ENCODE results near the gene ECM1. TPM values are rescaled to one million over a fixed set of nuclear protein-coding genes. Genes with fewer than 3 reads are reported as not detected.

Gene ECM1
- total RNA-seq, 1 donor from 2014 or later, result 2.8 TPM

DNA sequence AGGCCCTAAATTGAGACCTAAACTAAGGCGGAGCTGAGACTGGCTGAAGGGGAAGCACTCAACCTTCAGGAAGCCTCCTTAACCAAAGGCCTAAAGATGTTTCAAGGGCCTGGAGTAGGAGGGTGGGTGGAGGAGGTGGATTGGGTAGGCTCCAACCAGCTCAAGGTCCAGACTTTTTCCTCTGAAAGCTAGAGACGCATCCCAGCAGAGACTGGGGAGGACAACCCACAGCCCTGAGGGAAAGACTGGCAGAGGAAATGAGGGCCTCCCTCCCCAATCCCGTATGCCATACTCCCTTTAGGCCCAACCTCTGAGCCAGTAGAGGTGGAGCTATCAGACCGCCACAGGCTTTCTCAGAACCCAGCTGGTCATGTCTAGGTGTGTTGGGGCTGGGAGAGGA lies 1.1 kb downstream of the ECM1 start:
- peaks cover 16% of the 10 kb centered on the region for H3K9me3 Mint-ChIP-seq (ENCODE audit: unreplicated experiment)
- DNase-seq, result no peak
- no peak overlapping the region for H3K4me3 Mint-ChIP-seq (ENCODE audit: unreplicated experiment)
- peaks cover 6% of the 10 kb centered on the region for H3K36me3 Mint-ChIP-seq (ENCODE audit: unreplicated experiment)
- peaks cover 17% of the 10 kb centered on the region for H3K4me1 Mint-ChIP-seq (ENCODE audit: low read depth, unreplicated experiment)
- peaks cover 8% of the 10 kb centered on the region for H3K27me3 Mint-ChIP-seq (ENCODE audit: unreplicated experiment)
- TF ChIP-seq, protein P1, sequence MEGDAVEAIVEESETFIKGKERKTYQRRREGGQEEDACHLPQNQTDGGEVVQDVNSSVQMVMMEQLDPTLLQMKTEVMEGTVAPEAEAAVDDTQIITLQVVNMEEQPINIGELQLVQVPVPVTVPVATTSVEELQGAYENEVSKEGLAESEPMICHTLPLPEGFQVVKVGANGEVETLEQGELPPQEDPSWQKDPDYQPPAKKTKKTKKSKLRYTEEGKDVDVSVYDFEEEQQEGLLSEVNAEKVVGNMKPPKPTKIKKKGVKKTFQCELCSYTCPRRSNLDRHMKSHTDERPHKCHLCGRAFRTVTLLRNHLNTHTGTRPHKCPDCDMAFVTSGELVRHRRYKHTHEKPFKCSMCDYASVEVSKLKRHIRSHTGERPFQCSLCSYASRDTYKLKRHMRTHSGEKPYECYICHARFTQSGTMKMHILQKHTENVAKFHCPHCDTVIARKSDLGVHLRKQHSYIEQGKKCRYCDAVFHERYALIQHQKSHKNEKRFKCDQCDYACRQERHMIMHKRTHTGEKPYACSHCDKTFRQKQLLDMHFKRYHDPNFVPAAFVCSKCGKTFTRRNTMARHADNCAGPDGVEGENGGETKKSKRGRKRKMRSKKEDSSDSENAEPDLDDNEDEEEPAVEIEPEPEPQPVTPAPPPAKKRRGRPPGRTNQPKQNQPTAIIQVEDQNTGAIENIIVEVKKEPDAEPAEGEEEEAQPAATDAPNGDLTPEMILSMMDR (IDR thresholded peaks at IDR 0.05; ENCODE audit: partially characterized antibody, unreplicated experiment), result no peak
- no peak overlapping the region for H3K27ac Mint-ChIP-seq (ENCODE audit: unreplicated experiment)

GRCh38 chr1:150511551-150511950 lies 3.6 kb downstream of the ECM1 start:
- TF ChIP-seq, protein P1 (IDR thresholded peaks at IDR 0.05; ENCODE audit: partially characterized antibody, unreplicated experiment), result no peak
- Mint-ChIP-seq H3K27ac (ENCODE audit: unreplicated experiment) (no peak overlapping the region), H3K4me3 (ENCODE audit: unreplicated experiment) (no peak overlapping the region), H3K9me3 (ENCODE audit: unreplicated experiment) (peaks cover 18% of the 10 kb centered on the region), H3K4me1 (ENCODE audit: low read depth, unreplicated experiment) (peaks cover 28% of the 10 kb centered on the region), H3K36me3 (ENCODE audit: unreplicated experiment) (peaks cover 6% of the 10 kb centered on the region), H3K27me3 (ENCODE audit: unreplicated experiment) (peaks cover 10% of the 10 kb centered on the region)
- no peak for DNase-seq

DNA sequence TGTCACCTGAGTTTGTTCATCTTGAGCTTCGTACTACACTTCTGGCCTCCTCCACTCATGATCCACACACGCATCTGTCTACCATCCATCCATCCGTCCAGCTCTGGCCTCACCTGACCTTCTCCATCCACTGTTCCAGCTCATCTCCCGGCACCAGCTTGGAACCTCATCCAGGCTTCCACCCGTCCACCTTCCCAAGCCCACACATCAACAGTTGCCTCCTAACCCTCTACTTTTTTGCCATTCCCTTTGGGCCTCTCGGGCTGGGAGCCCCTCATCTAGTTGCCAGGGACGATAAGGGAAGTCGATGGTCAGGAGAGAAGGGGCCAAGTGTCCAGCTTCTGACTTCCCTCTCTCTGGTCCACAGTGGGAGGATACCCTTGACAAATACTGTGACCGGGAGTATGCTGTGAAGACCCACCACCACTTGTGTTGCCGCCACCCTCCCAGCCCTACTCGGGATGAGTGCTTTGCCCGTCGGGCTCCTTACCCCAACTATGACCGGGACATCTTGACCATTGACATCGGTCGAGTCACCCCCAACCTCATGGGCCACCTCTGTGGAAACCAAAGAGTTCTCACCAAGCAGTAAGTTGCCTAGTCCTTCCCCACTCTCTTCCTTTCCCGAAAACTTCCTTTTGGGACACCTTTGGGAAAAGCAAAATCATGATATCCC lies 4.2 kb downstream of the ECM1 start:
- Mint-ChIP-seq H3K27ac (ENCODE audit: unreplicated experiment) (no peak overlapping the region), H3K9me3 (ENCODE audit: unreplicated experiment) (peaks cover 17% of the 10 kb centered on the region), H3K36me3 (ENCODE audit: unreplicated experiment) (peaks cover 6% of the 10 kb centered on the region), H3K4me1 (ENCODE audit: low read depth, unreplicated experiment) (peaks cover 29% of the 10 kb centered on the region), H3K27me3 (ENCODE audit: unreplicated experiment) (peaks cover 10% of the 10 kb centered on the region), H3K4me3 (ENCODE audit: unreplicated experiment) (peak overlapping the region; percentile 36)
- no peak for DNase-seq
- TF ChIP-seq, protein P1 (IDR thresholded peaks at IDR 0.05; ENCODE audit: partially characterized antibody, unreplicated experiment), result no peak

GRCh38 chr1:150512846-150513245 lies 4.9 kb downstream of the ECM1 start:
- H3K27ac Mint-ChIP-seq (ENCODE audit: unreplicated experiment), result no peak overlapping the region
- TF ChIP-seq, protein P1 (IDR thresholded peaks at IDR 0.05; ENCODE audit: partially characterized antibody, unreplicated experiment), result no peak
- H3K4me1 Mint-ChIP-seq (ENCODE audit: low read depth, unreplicated experiment), result peaks cover 29% of the 10 kb centered on the region
- peaks cover 8% of the 10 kb centered on the region for H3K27me3 Mint-ChIP-seq (ENCODE audit: unreplicated experiment)
- peaks cover 6% of the 10 kb centered on the region for H3K36me3 Mint-ChIP-seq (ENCODE audit: unreplicated experiment)
- H3K9me3 Mint-ChIP-seq (ENCODE audit: unreplicated experiment), result peaks cover 17% of the 10 kb centered on the region
- H3K4me3 Mint-ChIP-seq (ENCODE audit: unreplicated experiment), result peak overlapping the region; percentile 11
- DNase-seq, result no peak

- peak; percentile 43 for DNase-seq
- peak overlapping the region; percentile 49 for H3K27ac Mint-ChIP-seq (ENCODE audit: unreplicated experiment)
- TF ChIP-seq, protein P1 (IDR thresholded peaks at IDR 0.05; ENCODE audit: partially characterized antibody, unreplicated experiment), result no peak
- H3K4me3 Mint-ChIP-seq (ENCODE audit: unreplicated experiment), result peak overlapping the region; percentile 42
- H3K27me3 Mint-ChIP-seq (ENCODE audit: unreplicated experiment), result peaks cover 8% of the 10 kb centered on the region
- H3K36me3 Mint-ChIP-seq (ENCODE audit: unreplicated experiment), result peaks cover 6% of the 10 kb centered on the region
- H3K9me3 Mint-ChIP-seq (ENCODE audit: unreplicated experiment), result peaks cover 17% of the 10 kb centered on the region
- H3K4me1 Mint-ChIP-seq (ENCODE audit: low read depth, unreplicated experiment), result peaks cover 29% of the 10 kb centered on the region
These were observed 5.5 kb downstream of the ECM1 start for GRCh38 chr1:150513351-150513791.

Measured in glutamatergic neuron (in vitro differentiated cells).